Measurements from ENCODE around the gene GPR143.

The GPR143 gene

DNA sequence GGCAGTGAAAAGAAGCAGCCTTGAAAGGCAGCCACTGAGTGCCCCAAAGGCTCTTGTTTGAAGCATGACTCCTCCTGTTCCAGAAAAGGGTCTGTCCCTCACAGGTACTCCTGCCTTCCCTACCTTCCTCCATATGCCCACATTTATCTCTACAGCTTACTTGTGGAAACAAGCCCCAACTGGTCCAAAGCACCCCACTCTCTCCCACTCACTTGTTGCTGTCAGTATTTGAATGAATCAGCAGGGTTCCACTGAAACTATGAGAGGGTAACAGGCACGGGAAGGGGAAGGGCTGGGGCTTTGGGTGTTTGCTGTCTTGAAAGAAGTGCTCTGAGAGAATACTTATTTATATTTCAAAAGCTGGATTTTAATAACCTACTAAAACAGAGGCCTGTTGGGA, 34.9 kb downstream of the GPR143 start:
- H3K4me1 ChIP-seq (ENCODE audit: control insufficient read depth, low read depth, low read length), result no peaks in the 10 kb centered on the region
- H3K9me3 ChIP-seq (ENCODE audit: control insufficient read depth, low read depth, low read length), result peaks cover 26% of the 10 kb centered on the region
- no peak overlapping the region for H3K4me3 ChIP-seq (ENCODE audit: low read length)
- no peak overlapping the region for H3K27ac ChIP-seq (ENCODE audit: low read length)
- no peaks in the 10 kb centered on the region for H3K36me3 ChIP-seq (ENCODE audit: control insufficient read depth, low read depth, low read length)
- no peaks in the 10 kb centered on the region for H3K27me3 ChIP-seq (ENCODE audit: control insufficient read depth, insufficient read depth, low read length)
- no peak overlapping the region for H3K9ac ChIP-seq (ENCODE audit: low read length)

DNA sequence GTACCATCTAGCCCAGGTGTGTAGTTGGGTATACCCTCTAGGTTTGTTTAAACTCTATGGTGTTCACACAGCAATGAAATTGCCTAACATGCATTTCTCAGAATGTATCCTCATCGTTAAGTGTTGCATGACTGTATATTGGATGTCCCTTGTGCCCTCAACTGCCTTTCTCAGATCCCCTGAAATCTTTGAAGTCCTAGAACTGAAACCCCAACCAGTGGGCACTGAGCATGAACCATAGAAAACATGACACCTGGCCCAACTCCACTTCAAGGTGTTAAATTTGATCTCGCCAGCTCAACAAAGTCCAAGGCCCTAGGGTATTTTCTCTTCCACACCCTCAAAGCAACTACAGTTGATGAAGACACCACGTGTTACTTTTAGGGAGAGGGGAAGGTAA, 35.6 kb downstream of the GPR143 start:
- Histone ChIP-seq H3K4me3 (ENCODE audit: low read length) (no peak overlapping the region), H3K9ac (ENCODE audit: low read length) (no peak overlapping the region), H3K9me3 (ENCODE audit: control insufficient read depth, low read depth, low read length) (peaks cover 26% of the 10 kb centered on the region), H3K4me1 (ENCODE audit: control insufficient read depth, low read depth, low read length) (no peaks in the 10 kb centered on the region), H3K27me3 (ENCODE audit: control insufficient read depth, insufficient read depth, low read length) (no peaks in the 10 kb centered on the region), H3K36me3 (ENCODE audit: control insufficient read depth, low read depth, low read length) (no peaks in the 10 kb centered on the region), H3K27ac (ENCODE audit: low read length) (no peak overlapping the region)

DNA sequence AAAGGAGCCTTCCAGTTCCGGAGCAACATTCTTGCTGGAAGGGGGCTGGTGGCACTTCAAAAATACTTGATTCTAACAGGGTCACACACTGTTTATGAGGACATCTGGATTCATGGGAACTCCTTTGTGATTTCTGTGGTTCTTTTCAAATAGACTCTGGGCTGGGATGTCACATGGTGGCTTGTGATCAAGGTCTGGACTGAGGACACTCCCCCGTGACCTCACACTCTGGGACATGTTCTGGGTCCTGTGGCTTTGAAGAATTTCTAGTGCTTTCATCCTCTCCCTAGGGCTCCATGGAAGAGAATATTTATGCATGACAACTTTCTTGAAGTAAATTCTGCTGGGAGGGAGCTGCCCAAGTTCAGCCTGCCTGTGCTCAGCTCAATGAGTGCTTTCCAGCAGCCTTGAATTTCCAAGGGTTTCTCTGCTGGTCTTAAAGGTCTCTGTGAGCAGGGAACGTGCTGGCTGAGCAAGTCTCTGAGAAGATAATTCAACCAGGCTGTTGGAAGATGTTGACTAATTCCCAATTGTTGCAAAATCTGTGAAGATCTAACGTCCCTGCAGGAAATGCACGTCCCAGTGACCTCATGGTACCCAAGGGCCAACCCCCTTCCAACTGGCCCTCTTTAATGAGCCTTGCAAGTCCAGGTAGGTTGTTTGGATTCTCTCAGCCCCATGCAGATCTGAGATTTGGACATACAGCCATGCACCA, 36.3 kb downstream of the GPR143 start:
- Histone ChIP-seq H3K9ac (ENCODE audit: low read length) (no peak overlapping the region), H3K9me3 (ENCODE audit: control insufficient read depth, low read depth, low read length) (peaks cover 26% of the 10 kb centered on the region), H3K27me3 (ENCODE audit: control insufficient read depth, insufficient read depth, low read length) (no peaks in the 10 kb centered on the region), H3K27ac (ENCODE audit: low read length) (no peak overlapping the region), H3K4me1 (ENCODE audit: control insufficient read depth, low read depth, low read length) (no peaks in the 10 kb centered on the region), H3K36me3 (ENCODE audit: control insufficient read depth, low read depth, low read length) (no peaks in the 10 kb centered on the region), H3K4me3 (ENCODE audit: low read length) (no peak overlapping the region)

DNA sequence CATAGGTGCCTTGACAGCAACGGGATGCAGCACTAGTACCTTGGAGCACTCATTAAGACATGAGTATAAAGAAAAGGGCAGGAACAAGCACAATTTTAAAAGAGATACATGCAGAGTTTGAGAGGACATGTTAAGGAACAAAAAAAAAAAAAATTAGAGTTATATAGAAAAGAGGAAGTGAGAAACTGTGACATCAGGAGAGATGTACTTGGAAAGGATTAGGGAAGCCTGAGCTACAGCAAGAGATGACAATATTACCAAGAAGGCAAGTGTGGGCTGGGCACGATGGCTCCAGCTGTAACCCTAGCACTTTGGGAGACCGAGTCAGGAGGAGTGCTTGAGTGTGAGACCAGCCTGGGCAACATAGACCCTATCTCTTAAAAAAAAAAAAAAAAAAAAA, 37.4 kb downstream of the GPR143 start:
- no peaks in the 10 kb centered on the region for H3K4me1 ChIP-seq (ENCODE audit: control insufficient read depth, low read depth, low read length)
- H3K9me3 ChIP-seq (ENCODE audit: control insufficient read depth, low read depth, low read length), result peaks cover 29% of the 10 kb centered on the region
- H3K36me3 ChIP-seq (ENCODE audit: control insufficient read depth, low read depth, low read length), result no peaks in the 10 kb centered on the region
- no peak overlapping the region for H3K4me3 ChIP-seq (ENCODE audit: low read length)
- H3K9ac ChIP-seq (ENCODE audit: low read length), result no peak overlapping the region
- no peaks in the 10 kb centered on the region for H3K27me3 ChIP-seq (ENCODE audit: control insufficient read depth, insufficient read depth, low read length)
- no peak overlapping the region for H3K27ac ChIP-seq (ENCODE audit: low read length)

DNA sequence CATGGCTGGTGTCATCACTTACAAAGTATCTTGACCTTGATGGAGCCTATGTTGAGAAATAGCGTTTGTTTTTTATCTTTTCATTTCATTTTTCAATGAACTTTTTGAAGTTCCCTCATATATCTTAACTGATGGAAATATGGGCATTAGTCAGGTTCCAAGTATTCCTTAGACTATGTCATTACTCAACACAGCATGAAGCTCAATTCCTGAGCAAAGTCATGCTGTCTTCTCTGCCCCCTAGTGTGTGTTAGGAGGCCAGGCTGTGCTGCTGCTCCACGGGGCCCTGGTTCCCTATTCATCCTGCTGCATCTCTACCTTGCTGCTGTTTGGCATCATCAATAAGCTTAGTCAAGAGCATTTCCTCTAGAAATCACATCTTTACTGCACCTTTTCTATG, 40.9 kb downstream of the GPR143 start:
- Histone ChIP-seq H3K4me1 (ENCODE audit: control insufficient read depth, low read depth, low read length) (no peaks in the 10 kb centered on the region), H3K27me3 (ENCODE audit: control insufficient read depth, insufficient read depth, low read length) (no peaks in the 10 kb centered on the region), H3K4me3 (ENCODE audit: low read length) (no peak overlapping the region), H3K27ac (ENCODE audit: low read length) (no peak overlapping the region), H3K9ac (ENCODE audit: low read length) (no peak overlapping the region), H3K9me3 (ENCODE audit: control insufficient read depth, low read depth, low read length) (peaks cover 33% of the 10 kb centered on the region), H3K36me3 (ENCODE audit: control insufficient read depth, low read depth, low read length) (no peaks in the 10 kb centered on the region)

DNA sequence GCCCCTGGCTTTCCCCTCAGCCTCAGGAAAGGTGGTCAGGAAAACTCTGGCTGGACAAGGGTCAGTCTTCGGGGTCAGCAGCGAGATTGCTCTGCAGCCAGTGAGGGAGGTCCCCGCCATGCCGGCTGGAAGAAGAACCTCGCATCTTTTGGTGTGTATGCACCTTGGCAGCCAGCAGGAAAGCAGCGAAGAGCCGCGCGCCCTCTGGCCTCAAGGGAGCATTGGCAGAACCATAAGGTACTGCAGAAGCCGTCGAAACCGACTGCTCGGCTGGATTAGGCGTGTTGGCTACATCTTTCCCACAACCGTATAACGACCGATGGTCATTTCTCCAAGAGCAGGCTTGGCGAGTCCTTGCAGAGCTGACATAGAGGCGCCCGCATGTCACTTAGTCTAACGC, 48.3 kb downstream of the GPR143 start:
- Histone ChIP-seq H3K9me3 (ENCODE audit: control insufficient read depth, low read depth, low read length) (no peaks in the 10 kb centered on the region), H3K4me3 (ENCODE audit: low read length) (no peak overlapping the region), H3K27me3 (ENCODE audit: control insufficient read depth, insufficient read depth, low read length) (no peaks in the 10 kb centered on the region), H3K9ac (ENCODE audit: low read length) (no peak overlapping the region), H3K36me3 (ENCODE audit: control insufficient read depth, low read depth, low read length) (peaks cover 41% of the 10 kb centered on the region), H3K4me1 (ENCODE audit: control insufficient read depth, low read depth, low read length) (no peaks in the 10 kb centered on the region), H3K27ac (ENCODE audit: low read length) (no peak overlapping the region)

DNA sequence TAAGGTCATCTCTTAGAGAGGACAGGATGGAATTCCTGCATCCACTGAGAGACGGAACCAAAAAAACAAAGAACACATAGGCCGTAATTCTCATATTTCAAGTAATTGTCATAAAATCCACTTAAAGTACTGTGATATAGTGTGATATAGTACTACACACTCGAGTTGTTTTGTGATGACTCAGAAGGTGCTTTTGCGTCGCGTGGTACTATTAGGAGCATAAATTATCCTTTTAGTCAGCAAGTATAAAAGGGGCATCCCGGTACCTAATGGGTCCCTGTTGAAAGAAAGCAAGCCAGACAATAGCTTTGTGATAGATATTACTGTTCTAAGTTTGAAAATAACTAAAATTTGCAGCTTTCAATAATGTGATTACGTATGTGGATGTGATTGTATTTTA, 55.3 kb downstream of the GPR143 start:
- no peak overlapping the region for H3K9ac ChIP-seq (ENCODE audit: low read length)
- no peaks in the 10 kb centered on the region for H3K27me3 ChIP-seq (ENCODE audit: control insufficient read depth, insufficient read depth, low read length)
- no peak overlapping the region for H3K4me3 ChIP-seq (ENCODE audit: low read length)
- H3K36me3 ChIP-seq (ENCODE audit: control insufficient read depth, low read depth, low read length), result peaks cover 40% of the 10 kb centered on the region
- H3K4me1 ChIP-seq (ENCODE audit: control insufficient read depth, low read depth, low read length), result no peaks in the 10 kb centered on the region
- H3K9me3 ChIP-seq (ENCODE audit: control insufficient read depth, low read depth, low read length), result no peaks in the 10 kb centered on the region
- no peak overlapping the region for H3K27ac ChIP-seq (ENCODE audit: low read length)

DNA sequence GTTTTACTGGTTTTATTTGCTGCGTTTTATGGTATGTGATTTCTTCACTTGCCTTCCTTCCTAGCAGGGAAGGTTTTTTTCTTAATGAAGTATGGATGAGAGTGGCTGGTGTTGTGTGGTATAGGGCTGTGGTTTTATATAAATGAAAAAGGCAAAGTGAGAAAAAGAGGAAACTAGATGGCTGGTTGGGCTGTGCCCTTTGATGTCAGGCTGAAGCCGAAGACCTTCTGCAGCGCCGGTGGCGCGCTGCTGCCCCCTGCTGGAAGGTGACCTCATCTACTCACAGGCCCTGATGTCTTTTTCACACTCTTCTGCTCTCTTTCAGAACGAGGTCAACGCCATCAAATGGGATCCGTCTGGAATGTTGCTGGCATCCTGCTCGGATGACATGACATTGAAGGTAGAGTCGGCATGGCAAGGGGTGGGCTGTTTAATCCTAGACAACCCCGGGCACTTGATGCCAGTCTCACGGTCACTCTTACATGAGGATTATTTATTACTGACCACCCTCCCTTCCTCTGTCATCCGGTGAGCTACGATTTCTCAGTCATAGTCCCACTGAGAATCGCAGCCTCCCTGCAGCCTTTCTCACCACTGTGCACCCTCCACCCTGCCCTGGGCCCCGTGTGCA, 56.6 kb downstream of the GPR143 start:
- Histone ChIP-seq H3K4me3 (ENCODE audit: low read length) (no peak overlapping the region), H3K27me3 (ENCODE audit: control insufficient read depth, insufficient read depth, low read length) (no peaks in the 10 kb centered on the region), H3K27ac (ENCODE audit: low read length) (no peak overlapping the region), H3K4me1 (ENCODE audit: control insufficient read depth, low read depth, low read length) (no peaks in the 10 kb centered on the region), H3K36me3 (ENCODE audit: control insufficient read depth, low read depth, low read length) (peaks cover 35% of the 10 kb centered on the region), H3K9ac (ENCODE audit: low read length) (no peak overlapping the region), H3K9me3 (ENCODE audit: control insufficient read depth, low read depth, low read length) (no peaks in the 10 kb centered on the region)

DNA sequence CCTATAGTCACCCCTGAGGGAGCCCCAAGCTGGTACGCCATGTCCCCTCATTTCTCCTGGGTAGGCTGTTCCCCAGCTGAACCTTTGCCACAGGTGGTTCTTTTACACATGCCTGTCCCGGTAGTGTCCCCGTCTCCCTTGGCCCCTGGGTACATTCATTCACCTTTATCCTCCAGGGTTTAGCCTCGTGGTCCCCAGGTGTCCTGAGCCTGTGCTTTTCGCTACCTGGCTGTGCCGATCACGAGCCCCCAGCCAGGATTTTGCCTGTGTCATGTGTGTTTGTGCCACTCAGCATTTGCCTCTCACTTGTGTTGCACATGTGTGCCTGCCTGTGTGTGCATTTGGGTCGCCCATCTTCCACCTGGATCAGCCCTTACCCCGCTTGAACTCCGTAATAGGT, 57.6 kb downstream of the GPR143 start:
- Histone ChIP-seq H3K9me3 (ENCODE audit: control insufficient read depth, low read depth, low read length) (no peaks in the 10 kb centered on the region), H3K36me3 (ENCODE audit: control insufficient read depth, low read depth, low read length) (peaks cover 37% of the 10 kb centered on the region), H3K4me3 (ENCODE audit: low read length) (no peak overlapping the region), H3K27ac (ENCODE audit: low read length) (no peak overlapping the region), H3K9ac (ENCODE audit: low read length) (no peak overlapping the region), H3K4me1 (ENCODE audit: control insufficient read depth, low read depth, low read length) (no peaks in the 10 kb centered on the region), H3K27me3 (ENCODE audit: control insufficient read depth, insufficient read depth, low read length) (no peaks in the 10 kb centered on the region)

DNA sequence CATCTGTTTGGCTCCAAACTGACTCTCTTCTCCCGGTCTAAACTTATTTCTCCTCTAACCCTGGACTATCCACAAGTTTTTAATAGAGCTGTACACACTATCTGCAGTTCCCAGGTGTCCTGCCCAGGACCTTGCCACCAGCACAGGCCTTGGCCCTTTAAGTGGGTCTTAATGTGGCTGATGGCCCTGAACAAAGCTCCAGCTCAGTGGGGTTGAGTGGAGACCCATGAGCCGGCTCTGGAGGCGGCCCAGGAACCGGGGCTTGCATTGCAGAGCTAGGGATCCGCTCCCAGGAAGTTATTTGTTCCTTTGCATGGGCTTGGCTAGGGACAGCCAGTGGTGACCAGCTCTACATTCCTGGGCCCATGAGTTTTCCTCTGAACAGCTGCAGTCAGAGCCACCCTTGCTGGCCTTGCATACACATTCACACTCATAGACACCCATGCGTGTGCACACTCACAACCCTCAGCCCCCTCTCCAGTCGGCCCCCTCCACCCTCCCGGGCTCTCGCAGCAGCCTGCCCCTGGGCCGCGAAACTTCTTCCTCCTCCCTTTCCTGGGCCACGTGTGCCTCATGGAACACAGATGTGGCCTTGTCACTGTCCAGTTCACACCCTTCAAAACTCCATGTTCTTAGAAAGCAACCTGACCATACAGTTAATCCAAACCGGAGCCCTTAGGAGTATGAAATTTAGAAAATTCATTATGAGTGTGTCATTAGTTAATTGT, 58.2 kb downstream of the GPR143 start:
- Histone ChIP-seq H3K27ac (ENCODE audit: low read length) (no peak overlapping the region), H3K4me1 (ENCODE audit: control insufficient read depth, low read depth, low read length) (no peaks in the 10 kb centered on the region), H3K27me3 (ENCODE audit: control insufficient read depth, insufficient read depth, low read length) (no peaks in the 10 kb centered on the region), H3K36me3 (ENCODE audit: control insufficient read depth, low read depth, low read length) (peaks cover 31% of the 10 kb centered on the region), H3K4me3 (ENCODE audit: low read length) (no peak overlapping the region), H3K9me3 (ENCODE audit: control insufficient read depth, low read depth, low read length) (no peaks in the 10 kb centered on the region), H3K9ac (ENCODE audit: low read length) (no peak overlapping the region)

DNA sequence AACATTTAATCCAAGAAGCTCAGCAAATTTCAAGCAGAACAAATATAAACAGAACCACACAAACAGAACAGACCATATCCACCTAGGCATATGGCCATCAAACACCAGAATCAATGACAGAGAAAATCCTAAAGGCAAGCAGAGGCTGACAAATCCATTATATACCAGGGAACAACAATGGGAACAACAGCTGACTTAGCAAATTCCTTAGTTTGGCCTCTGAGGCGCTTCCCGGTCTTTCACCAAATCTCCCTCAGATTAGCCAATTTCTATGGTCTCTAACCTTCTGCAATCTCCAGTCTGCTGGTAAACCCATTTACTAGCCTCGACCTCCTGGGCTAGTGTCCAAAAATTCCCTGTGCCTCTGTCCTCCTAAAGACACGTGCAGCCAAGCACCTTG, 59.2 kb downstream of the GPR143 start:
- no peaks in the 10 kb centered on the region for H3K27me3 ChIP-seq (ENCODE audit: control insufficient read depth, insufficient read depth, low read length)
- H3K9me3 ChIP-seq (ENCODE audit: control insufficient read depth, low read depth, low read length), result no peaks in the 10 kb centered on the region
- no peak overlapping the region for H3K9ac ChIP-seq (ENCODE audit: low read length)
- peaks cover 24% of the 10 kb centered on the region for H3K36me3 ChIP-seq (ENCODE audit: control insufficient read depth, low read depth, low read length)
- H3K4me1 ChIP-seq (ENCODE audit: control insufficient read depth, low read depth, low read length), result no peaks in the 10 kb centered on the region
- H3K27ac ChIP-seq (ENCODE audit: low read length), result no peak overlapping the region
- H3K4me3 ChIP-seq (ENCODE audit: low read length), result no peak overlapping the region
